ENCODE data around the gene ZNF638.

Gene ZNF638

GRCh38 chr2:71462641-71463341 lies 131.2 kb downstream of the ZNF638 start:
- no peak for DNase-seq (ENCODE audit: low read depth)
- no peak for TF ChIP-seq CTCF (IDR thresholded peaks at IDR 0.05; ENCODE audit: insufficient read depth, low read depth, low read length, missing control alignments)
- H3K4me3 ChIP-seq (ENCODE audit: low read depth, low read length) = no peak overlapping the region

GRCh38 chr2:71463342-71463654 lies 131.7 kb downstream of the ZNF638 start:
- DNase-seq (ENCODE audit: low read depth) = no peak
- no peak overlapping the region for H3K4me3 ChIP-seq (ENCODE audit: low read depth, low read length)
- TF ChIP-seq CTCF (IDR thresholded peaks at IDR 0.05; ENCODE audit: insufficient read depth, low read depth, low read length, missing control alignments) = no peak

GRCh38 chr2:71464389-71464788 lies 132.8 kb downstream of the ZNF638 start:
- TF ChIP-seq CTCF (IDR thresholded peaks at IDR 0.05; ENCODE audit: insufficient read depth, low read depth, low read length, missing control alignments) = no peak
- DNase-seq (ENCODE audit: low read depth) = no peak
- H3K4me3 ChIP-seq (ENCODE audit: low read depth, low read length) = no peak overlapping the region

GRCh38 chr2:71465356-71465755 lies 133.8 kb downstream of the ZNF638 start:
- no peak for DNase-seq (ENCODE audit: low read depth)
- no peak overlapping the region for H3K4me3 ChIP-seq (ENCODE audit: low read depth, low read length)
- TF ChIP-seq CTCF (IDR thresholded peaks at IDR 0.05; ENCODE audit: insufficient read depth, low read depth, low read length, missing control alignments) = no peak

GRCh38 chr2:71465961-71466300 lies 134.3 kb downstream of the ZNF638 start:
- DNase-seq (ENCODE audit: low read depth) = no peak
- TF ChIP-seq CTCF (IDR thresholded peaks at IDR 0.05; ENCODE audit: insufficient read depth, low read depth, low read length, missing control alignments) = no peak
- no peak overlapping the region for H3K4me3 ChIP-seq (ENCODE audit: low read depth, low read length)

GRCh38 chr2:71466301-71467179 lies 135.0 kb downstream of the ZNF638 start:
- H3K4me3 ChIP-seq (ENCODE audit: low read depth, low read length) = peak overlapping the region; percentile 57
- no peak for DNase-seq (ENCODE audit: low read depth)

More at GRCh38 chr2:71466301-71467179, 135.0 kb downstream of the ZNF638 start:
- no peak for TF ChIP-seq CTCF (IDR thresholded peaks at IDR 0.05; ENCODE audit: insufficient read depth, low read depth, low read length, missing control alignments)

Data from GM12865 (cell line).